Ramos (cell line): ENCODE results near the gene MRPL53.

Experiments
- in situ Hi-C: fragments of 300-500 bp; cut with MboI; formaldehyde crosslinking; loops from one replicate; pipeline ENCODE4 v1.14.3; 2022; ENCODE audit warnings: low sequenced_read_pairs; ENCODE audit not compliant: unreplicated experiment

Gene MRPL53

GRCh38 chr2:74429487-74430451 is 42.7 kb downstream of the MRPL53 start:
- in situ Hi-C loops, result no loop called here

GRCh38 chr2:74428675-74429074 is 43.8 kb downstream of the MRPL53 start:
- in situ Hi-C loops, result no loop called here

GRCh38 chr2:74427551-74427950 is 44.9 kb downstream of the MRPL53 start:
- in situ Hi-C loops, result no loop called here

- in situ Hi-C loops, result no loop called here
These were observed 46.2 kb downstream of the MRPL53 start for GRCh38 chr2:74426181-74426758.

- in situ Hi-C loops, result no loop called here
These were observed 47.0 kb downstream of the MRPL53 start for GRCh38 chr2:74425523-74425922.

- in situ Hi-C loops, result no loop called here
These were observed 47.5 kb downstream of the MRPL53 start for GRCh38 chr2:74424995-74425406.

GRCh38 chr2:74424139-74424992 is 48.1 kb downstream of the MRPL53 start:
- in situ Hi-C loops, result no loop called here

- in situ Hi-C loops, result no loop called here
These were observed 49.0 kb downstream of the MRPL53 start for GRCh38 chr2:74423231-74424095.
